ENCODE measurements around the gene TTC9B.

The TTC9B gene

DNA sequence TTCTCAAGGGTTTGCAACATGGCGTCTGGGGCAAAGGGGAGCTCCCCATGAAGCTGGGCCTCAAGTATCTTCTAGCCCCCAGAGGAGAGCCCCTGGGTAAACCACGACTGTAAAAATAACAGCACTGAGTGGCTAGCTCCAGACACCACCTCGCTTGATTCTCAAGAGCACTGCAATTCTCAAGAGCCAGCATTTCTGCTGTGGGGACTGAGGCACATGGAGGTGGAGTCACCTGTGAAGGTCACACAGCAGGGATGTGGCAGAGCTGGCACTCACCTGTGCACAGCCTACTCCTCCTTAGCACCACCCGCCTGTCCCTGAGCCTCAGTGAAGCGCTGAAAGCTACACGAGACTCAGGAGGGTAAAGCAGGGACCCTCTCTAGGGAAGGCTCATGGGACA lies 29.0 kb upstream of the TTC9B start:
- DNase-seq = no peak

GRCh38 chr19:40246292-40247073 lies 28.3 kb upstream of the TTC9B start:
- no peak for DNase-seq

DNA sequence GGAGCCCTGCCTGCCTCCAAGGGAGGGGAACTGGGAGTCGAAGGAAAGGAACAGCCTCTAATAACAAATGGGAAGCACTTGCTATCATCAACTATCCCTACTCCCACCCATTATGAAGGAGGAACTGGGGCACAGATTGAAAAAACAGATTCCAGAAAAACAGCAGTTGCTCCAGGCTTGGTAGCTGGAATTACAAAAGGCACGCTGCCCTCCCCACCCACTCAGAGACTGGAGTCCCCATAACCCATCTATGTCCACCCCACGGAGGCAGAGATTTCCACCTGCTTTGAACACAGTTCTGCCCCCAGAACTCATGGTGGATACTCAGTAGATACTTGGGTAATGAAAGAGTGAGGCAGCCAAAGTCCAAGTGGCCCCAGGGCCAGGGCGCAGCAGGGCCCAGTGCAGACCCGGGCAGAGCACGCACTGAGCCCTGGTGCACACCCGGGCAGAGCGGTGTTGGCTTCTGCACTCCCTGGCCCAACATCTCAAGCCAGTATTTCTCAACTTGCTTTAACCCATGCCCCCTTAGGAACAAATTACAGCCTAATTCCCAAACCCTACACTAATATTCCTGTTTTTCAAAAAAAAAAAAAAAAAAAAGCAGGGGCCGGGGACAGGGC lies 27.4 kb upstream of the TTC9B start:
- no peak for DNase-seq

DNA sequence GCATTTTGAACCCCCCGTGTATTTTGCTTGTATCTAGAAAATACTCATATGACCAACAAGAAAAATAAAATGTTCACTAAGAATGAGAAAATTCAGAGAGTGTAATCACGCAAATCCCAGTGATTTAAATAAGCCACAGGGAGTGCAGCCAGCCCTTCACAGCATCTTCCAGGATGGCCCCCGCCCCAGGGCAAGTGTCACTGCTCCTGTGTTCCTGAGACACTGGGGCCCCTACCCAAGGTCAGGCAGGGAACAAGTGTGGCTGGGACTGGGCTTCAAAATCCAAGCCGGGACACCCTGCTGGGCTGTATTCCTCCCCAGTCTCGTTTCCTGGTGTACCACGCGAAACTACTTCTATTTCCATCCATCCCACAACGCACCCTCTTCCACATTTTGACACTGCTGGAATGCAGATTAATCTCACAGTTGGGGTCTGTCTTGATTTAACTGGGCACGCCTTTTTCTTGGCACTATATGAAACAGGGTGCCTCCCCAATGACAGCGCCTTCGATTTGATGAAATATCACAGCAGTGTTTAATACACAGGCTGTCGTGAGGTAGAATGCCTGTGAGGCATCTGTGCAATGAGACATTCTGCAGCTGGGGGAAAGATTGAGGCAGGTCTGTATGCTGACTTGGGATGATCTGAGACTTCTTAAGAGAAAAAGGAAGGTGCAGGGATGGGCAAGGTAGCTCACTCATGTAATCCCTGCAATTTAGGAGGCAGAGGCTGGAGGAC lies 26.6 kb upstream of the TTC9B start:
- DNase-seq = no peak

GRCh38 chr19:40243181-40243580 lies 25.0 kb upstream of the TTC9B start:
- no peak for DNase-seq

DNA sequence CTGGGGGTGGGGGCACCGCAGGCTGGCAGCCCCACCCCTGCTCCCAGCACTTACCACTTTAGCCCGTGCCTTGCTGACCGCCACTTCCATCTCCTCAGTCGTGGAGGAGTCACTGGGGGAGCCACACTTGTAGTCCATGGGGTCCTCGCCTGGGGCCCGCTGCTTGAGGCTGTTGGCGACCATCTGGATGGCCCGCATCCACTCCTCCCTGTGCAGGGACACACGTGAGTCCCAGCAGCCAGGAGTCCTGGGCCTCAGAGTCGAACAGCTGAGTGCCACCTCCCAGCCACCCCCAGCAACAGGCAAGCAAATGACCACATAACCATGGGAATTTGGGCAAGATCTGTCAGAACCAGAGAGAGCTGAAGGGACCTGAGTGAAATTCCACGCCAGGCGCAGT lies 24.3 kb upstream of the TTC9B start:
- no peak for DNase-seq

DNA sequence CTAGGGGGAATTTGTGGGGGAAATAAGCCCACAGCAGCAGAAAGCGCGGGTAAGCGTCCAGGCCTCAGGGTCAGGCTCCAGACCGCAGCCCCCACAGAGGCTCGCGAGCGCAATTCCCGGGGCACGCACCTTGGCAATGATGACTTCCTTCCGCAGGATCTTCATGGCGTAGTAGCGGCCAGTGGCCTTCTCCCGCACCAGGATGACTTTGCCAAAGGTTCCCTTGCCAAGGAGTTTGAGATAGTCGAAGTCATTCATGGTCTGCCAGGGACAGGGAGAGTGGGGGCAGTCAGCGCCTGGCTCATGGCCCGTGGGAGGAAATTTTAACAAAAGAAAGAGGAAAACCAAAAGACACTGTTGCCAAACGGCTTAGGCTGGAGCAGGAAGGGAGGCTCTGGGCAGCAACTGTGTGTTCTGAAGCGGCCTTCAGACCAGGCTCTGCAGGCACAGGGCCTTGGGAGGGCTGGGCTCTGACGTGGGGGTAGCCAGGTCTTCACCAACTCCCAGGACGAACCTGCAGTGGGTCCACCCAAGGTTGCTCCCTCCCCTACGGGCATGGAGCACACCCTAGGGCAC lies 23.7 kb upstream of the TTC9B start:
- DNase-seq = no peak

DNA sequence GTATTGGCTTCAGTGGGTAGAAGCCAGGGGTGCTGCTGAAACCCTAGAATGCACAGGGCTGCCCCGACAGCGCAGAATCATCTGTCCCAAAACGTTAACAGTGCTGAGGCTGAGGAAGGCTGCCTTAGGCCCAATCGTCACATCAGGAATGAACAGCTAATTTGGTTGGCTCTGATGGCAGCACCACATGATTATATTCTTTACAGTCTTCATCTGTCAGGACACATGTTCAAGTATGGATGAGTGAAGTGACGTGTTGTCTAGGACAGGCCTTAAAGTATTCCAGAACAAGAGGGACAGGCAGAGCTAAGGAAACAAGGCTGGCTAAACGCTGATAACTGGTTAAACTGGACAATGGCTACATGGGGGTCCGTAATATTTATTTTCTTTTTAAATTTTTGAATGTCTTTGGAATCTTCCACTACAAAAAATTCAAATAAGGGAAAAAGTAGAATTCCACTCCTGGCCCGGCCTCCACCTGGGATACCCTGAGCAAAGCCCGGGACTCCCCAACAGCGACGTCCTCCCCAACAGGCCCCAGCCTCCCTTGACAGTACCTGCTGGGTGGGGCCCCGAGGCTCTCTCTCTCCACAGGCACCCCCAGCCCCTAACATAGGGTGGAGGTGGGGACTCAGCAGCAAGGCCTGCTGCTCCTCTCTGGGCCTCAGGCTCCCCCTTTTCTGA lies 23.1 kb upstream of the TTC9B start:
- DNase-seq = no peak

DNA sequence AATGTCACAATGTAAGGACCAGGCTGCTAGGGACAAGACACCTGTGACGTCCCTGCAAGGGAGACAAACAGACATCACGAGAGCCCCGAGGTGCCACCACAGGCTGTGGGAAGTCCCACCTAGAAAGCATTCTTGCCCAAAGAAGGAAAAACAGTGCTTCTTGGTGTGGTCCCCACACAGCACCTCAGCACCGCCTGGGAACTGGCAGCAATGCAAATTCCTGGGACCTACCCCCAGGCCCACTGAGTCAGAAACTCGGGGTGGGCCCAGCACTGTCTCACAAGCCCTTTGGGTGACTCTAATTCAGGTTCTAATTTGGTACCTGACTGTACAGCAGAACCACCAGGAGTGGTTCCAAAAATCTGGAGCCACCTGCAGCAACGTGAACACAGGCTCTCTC lies 22.1 kb upstream of the TTC9B start:
- DNase-seq = no peak

DNA sequence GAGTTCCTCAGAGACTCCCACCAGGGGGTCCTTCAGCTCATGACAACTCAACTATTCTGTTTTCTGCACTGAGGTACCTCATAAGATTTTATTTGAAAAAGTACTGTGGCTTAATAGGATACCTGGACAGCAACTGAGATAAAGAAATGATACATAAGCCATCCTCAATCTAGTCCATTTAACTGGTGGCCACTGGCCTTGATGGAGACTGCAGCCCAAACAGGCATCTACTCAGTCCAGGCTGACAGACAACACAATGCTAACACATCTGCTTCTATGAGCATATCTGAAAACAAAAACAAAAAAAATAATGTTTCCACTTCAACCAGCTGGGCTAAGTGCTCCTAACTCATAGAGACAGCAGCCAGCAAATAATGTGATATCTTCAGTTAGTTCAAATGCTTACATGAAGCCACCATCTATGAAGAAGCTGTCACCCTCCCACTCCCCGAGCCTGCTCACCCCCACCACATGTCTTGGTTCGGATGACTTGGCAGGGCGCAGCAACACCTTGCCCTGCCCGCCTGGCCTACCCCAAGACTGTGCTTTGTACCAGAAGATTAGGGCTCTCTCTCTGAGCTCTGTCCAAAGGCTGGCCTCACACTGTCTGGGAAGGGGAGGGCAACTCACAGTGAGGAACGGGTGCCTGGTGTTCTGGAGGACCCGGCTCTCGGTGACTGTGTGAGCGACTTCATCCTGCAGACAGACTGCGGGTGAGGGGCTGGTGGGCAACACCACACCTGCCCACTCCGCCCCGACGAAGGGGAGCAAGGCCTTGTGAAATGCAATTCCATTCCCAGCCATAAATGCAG lies 21.4 kb upstream of the TTC9B start:
- no peak for DNase-seq

DNA sequence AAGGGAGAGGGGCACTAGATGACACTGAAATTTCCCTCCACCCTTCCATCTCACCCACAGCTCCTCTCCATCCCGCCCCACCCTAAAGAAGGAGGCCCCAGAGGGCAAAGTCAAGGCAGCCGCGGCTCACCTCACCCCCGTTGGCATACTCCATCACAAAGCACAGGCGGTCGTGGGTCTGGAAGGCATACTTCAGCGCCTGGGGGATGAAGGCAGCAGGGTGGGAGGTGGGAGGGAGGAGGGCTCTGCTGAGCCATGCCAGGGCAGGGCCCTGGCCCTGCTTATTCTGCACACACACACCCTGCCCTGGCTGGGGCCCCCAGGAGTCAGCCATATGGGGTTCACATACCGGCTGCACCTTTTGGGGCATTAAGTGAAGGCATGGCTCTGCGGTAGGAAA lies 20.6 kb upstream of the TTC9B start:
- DNase-seq = no peak

- DNase-seq = no peak
Observed at GRCh38 chr19:40237791-40238190, 19.6 kb upstream of the TTC9B start.

DNA sequence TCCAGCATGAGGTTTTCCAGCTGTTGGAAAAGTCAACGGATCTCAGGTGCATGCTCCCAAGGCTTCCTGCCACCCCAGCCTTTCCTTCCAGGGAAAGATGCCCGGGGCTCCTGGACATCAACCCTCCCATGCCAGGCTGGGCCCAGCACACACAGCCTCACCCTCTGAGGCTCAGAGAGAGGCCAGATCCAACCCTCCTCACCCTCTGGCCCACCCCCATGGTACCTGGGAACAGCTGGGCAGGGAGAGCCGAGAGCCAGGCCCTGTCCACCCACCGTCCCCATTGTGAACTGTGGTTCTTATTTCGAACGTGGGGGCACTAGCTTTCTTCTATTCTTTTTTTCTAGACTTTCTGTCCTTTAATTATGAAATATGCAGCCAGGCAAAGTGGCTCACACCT lies 18.2 kb upstream of the TTC9B start:
- no peak for DNase-seq

DNA sequence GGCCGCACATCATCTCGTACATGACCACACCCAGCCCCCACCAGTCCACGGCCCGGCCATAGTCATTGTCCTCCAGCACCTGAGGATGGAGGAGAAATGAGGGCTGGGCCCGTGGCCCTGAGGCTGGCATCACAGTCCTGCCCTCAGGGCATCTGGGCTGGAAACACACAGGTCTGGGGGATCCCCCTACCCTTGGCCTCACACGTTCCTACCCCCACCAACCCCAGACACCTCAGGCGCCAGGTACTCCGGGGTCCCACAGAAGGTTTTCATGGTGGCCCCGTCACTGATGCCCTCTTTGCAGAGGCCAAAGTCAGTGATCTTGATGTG lies 17.8 kb upstream of the TTC9B start:
- no peak for DNase-seq

DNA sequence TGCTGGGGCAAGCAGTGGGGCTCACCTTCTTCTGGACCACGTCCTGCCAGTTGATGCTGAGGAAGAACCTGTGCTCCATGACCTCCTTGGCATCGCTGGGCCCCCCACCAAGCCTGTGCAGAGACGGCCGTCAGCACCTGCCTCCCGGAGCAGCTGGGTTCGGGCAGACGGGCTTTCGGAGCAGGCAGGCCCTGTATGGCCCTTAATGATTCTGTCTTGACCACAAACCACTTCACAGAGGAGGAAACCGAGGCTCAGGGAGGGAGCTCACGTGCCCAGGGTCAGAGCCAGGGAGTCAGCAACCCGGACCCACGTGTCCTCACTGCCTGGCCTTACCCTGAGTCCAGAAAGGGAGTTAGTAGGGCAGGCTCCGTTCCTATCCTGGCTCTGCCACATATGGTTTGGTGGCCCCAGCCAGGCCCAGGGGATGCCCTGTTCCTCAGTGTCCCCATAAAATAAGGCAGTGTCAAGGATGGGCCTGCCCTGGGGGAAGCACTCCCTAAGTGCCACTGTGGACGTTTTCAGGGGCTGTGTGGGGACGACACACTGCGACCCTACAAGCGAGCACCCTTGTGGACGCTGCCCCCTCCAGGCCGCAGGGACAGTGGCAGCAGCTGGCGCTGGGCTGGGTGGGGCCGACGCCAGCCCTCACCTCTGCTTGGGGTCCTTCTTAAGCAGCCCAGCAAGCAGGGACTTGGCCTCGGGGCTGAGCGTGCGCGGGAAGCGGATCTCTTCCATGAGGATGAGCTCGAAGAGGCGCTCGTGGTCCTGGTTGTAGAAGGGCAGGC lies 17.2 kb upstream of the TTC9B start:
- no peak for DNase-seq

GRCh38 chr19:40234429-40235237 lies 16.4 kb upstream of the TTC9B start:
- no peak for DNase-seq

GRCh38 chr19:40233811-40234389 lies 15.7 kb upstream of the TTC9B start:
- DNase-seq = no peak

DNA sequence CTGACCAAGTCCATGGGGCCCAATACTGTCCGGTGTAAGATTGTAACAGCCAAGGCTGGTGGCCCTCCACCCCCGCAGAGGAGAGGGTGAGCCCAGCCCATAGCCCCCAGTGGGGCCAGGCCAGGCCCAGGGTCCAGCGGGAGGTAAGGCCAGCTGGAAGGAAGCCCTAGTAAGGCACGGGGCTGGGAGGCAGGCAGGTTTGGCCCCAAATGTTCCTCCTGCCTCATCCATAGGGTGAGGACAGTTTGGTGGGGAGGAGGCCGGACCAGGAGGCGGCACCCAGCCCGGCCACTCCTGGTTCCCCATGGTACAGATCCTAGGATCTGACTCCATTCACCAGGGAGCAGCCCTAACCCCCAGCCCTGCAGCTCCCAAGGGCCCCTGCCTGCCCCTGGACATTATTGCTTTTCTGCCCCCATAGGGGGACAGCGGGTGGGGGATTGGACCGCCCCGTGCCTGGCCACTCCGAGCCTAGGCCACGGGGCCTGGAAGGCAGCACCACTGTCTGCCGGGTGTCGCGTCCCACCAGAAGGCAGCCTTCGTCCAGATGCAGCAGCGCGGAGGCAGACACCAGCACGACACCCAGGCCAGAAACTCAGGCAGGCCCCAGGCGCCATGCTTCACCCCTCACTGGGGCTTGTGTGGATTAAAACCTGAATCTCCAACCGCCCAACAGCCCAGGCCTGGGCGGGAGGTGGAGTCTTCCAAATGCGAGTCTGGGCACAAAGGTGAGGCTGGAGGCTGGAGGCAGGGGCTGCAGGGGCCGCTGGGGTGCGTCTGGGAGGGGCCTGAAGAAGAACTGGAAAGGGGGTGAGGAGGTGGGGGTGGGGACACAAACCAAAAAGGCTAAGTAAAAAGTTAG lies 15.0 kb upstream of the TTC9B start:
- DNase-seq = no peak

DNA sequence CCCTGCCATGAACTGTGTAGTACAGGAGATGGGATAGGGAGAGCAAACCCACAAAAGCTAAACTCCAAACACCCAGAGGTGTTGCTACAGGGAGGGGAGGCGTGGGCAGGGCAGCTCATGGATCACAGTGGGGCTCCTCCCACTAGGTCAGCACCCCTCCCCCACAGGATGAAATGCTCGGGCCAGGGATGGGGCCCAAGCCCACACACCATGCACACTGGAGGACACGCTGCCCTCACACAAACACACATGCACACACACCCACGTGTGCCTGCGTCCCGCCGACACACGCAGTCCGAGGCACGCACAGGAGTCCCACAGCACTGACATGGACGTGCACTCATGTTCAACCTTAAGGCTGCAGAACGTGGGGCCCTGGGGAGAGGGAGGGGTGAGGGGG lies 14.3 kb upstream of the TTC9B start:
- DNase-seq = no peak

Measured in activated effector memory CD4-positive, alpha-beta T cell treated with Interleukin-2 at 50 U/mL for 16 hours (primary cell).